Skeletal muscle satellite cell (primary cell): ENCODE data around the gene CA12.

Experiments used
- H3K27me3 ChIP-seq: 2 replicates; pipeline ENCODE4 v1.7.0; 2013; ENCODE audit warnings: low read length; ENCODE audit not compliant: control insufficient read depth, insufficient read depth
- H3K36me3 ChIP-seq: 2 replicates; pipeline ENCODE4 v1.7.0; 2013; ENCODE audit warnings: mild to moderate bottlenecking, control low read depth, low read length; ENCODE audit not compliant: insufficient read depth
- H3K4me1 ChIP-seq: 2 replicates; pipeline ENCODE4 v1.7.0; 2013; ENCODE audit warnings: low read length; ENCODE audit not compliant: control insufficient read depth, insufficient read depth
- H3K4me2 ChIP-seq: 2 replicates; pipeline ENCODE4 v1.7.0; 2013; ENCODE audit warnings: mild to moderate bottlenecking, low read length
- H3K4me3 ChIP-seq: 2 replicates; pipeline ENCODE4 v1.7.0; 2013; ENCODE audit warnings: low read length
- H3K9ac ChIP-seq: 2 replicates; pipeline ENCODE4 v1.7.0; 2013; ENCODE audit warnings: mild to moderate bottlenecking, low read depth, low read length, moderate library complexity
- H3K9me3 ChIP-seq: replicated peaks from 2 replicates; pipeline ENCODE4 v1.7.0; 2013; ENCODE audit warnings: mild to moderate bottlenecking, control low read depth, low read length

CA12 gene

GRCh38 chr15:63398456-63398855, 16.8 kb upstream of the CA12 start:
- Histone ChIP-seq H3K4me2 (no peak overlapping the region), H3K9ac (no peak overlapping the region), H3K4me1 (peaks cover 23% of the 10 kb centered on the region), H3K9me3 (no peaks in the 10 kb centered on the region), H3K27me3 (no peaks in the 10 kb centered on the region), H3K36me3 (no peaks in the 10 kb centered on the region), H3K4me3 (no peak overlapping the region)

GRCh38 chr15:63396152-63396928, 14.7 kb upstream of the CA12 start:
- H3K4me3 ChIP-seq = no peak overlapping the region
- no peak overlapping the region for H3K9ac ChIP-seq
- no peaks in the 10 kb centered on the region for H3K9me3 ChIP-seq
- no peaks in the 10 kb centered on the region for H3K27me3 ChIP-seq
- H3K4me1 ChIP-seq = peaks cover 7% of the 10 kb centered on the region
- H3K36me3 ChIP-seq = no peaks in the 10 kb centered on the region
- no peak overlapping the region for H3K4me2 ChIP-seq

GRCh38 chr15:63395730-63396151, 14.1 kb upstream of the CA12 start:
- peaks cover under 1% of the 10 kb centered on the region for H3K4me1 ChIP-seq
- no peaks in the 10 kb centered on the region for H3K36me3 ChIP-seq
- no peak overlapping the region for H3K9ac ChIP-seq
- H3K27me3 ChIP-seq = no peaks in the 10 kb centered on the region
- H3K4me2 ChIP-seq = no peak overlapping the region
- no peaks in the 10 kb centered on the region for H3K9me3 ChIP-seq
- H3K4me3 ChIP-seq = no peak overlapping the region

GRCh38 chr15:63392361-63393009, 10.8 kb upstream of the CA12 start:
- Histone ChIP-seq H3K4me1 (peaks cover 3% of the 10 kb centered on the region), H3K4me3 (no peak overlapping the region), H3K4me2 (no peak overlapping the region), H3K9me3 (no peaks in the 10 kb centered on the region), H3K36me3 (no peaks in the 10 kb centered on the region), H3K9ac (no peak overlapping the region), H3K27me3 (no peaks in the 10 kb centered on the region)

GRCh38 chr15:63391669-63392360, 10.2 kb upstream of the CA12 start:
- peaks cover 3% of the 10 kb centered on the region for H3K4me1 ChIP-seq
- H3K9me3 ChIP-seq = no peaks in the 10 kb centered on the region
- no peak overlapping the region for H3K4me2 ChIP-seq
- no peaks in the 10 kb centered on the region for H3K36me3 ChIP-seq
- no peak overlapping the region for H3K4me3 ChIP-seq
- no peak overlapping the region for H3K9ac ChIP-seq
- H3K27me3 ChIP-seq = no peaks in the 10 kb centered on the region

- no peak overlapping the region for H3K4me3 ChIP-seq
- H3K4me2 ChIP-seq = no peak overlapping the region
- no peaks in the 10 kb centered on the region for H3K27me3 ChIP-seq
- no peak overlapping the region for H3K9ac ChIP-seq
- H3K36me3 ChIP-seq = no peaks in the 10 kb centered on the region
- H3K9me3 ChIP-seq = peaks cover 2% of the 10 kb centered on the region
- peaks cover 3% of the 10 kb centered on the region for H3K4me1 ChIP-seq
These were observed 9.0 kb upstream of the CA12 start for GRCh38 chr15:63390689-63391088.

GRCh38 chr15:63389902-63390670, 8.4 kb upstream of the CA12 start:
- H3K4me2 ChIP-seq = no peak overlapping the region
- peaks cover 3% of the 10 kb centered on the region for H3K4me1 ChIP-seq
- no peak overlapping the region for H3K9ac ChIP-seq
- H3K4me3 ChIP-seq = no peak overlapping the region
- no peaks in the 10 kb centered on the region for H3K36me3 ChIP-seq
- peaks cover 3% of the 10 kb centered on the region for H3K9me3 ChIP-seq
- H3K27me3 ChIP-seq = no peaks in the 10 kb centered on the region

- Histone ChIP-seq H3K4me3 (no peak overlapping the region), H3K9ac (no peak overlapping the region), H3K9me3 (peaks cover 3% of the 10 kb centered on the region), H3K4me1 (peaks cover 6% of the 10 kb centered on the region), H3K4me2 (no peak overlapping the region), H3K36me3 (no peaks in the 10 kb centered on the region), H3K27me3 (no peaks in the 10 kb centered on the region)
These were observed 6.9 kb upstream of the CA12 start for GRCh38 chr15:63388511-63388910.

GRCh38 chr15:63387748-63388493, 6.3 kb upstream of the CA12 start:
- Histone ChIP-seq H3K36me3 (no peaks in the 10 kb centered on the region), H3K27me3 (no peaks in the 10 kb centered on the region), H3K4me3 (no peak overlapping the region), H3K9me3 (peaks cover 3% of the 10 kb centered on the region), H3K4me1 (peaks cover 12% of the 10 kb centered on the region), H3K9ac (no peak overlapping the region), H3K4me2 (no peak overlapping the region)

GRCh38 chr15:63385911-63386531, 4.4 kb upstream of the CA12 start:
- Histone ChIP-seq H3K27me3 (no peaks in the 10 kb centered on the region), H3K9ac (no peak overlapping the region)

More at GRCh38 chr15:63385911-63386531, 4.4 kb upstream of the CA12 start:
- Histone ChIP-seq H3K9me3 (peaks cover 3% of the 10 kb centered on the region), H3K4me3 (no peak overlapping the region), H3K36me3 (no peaks in the 10 kb centered on the region), H3K4me1 (peaks cover 21% of the 10 kb centered on the region), H3K4me2 (no peak overlapping the region)
